Urinary bladder (tissue), 4 donors: ENCODE measurements around the gene IL2RA. TPM values are rescaled to one million over a fixed set of nuclear protein-coding genes. Genes with fewer than 3 reads are reported as not detected.

Experiments
- DNase-seq: peaks from one replicate; pipeline ENCODE4 v3.0.0-alpha.2; 2015; ENCODE audit errors: extremely low spot score
- H3K27ac ChIP-seq: one replicate; pipeline ENCODE4 v1.5.1; 2013; ENCODE audit warnings: low read depth, mild to moderate bottlenecking, moderate library complexity
- H3K36me3 ChIP-seq: one replicate; pipeline ENCODE4 v1.6.1; 2013; ENCODE audit warnings: mild to moderate bottlenecking, moderate library complexity; ENCODE audit not compliant: insufficient read depth
- H3K4me1 ChIP-seq: one replicate; pipeline ENCODE4 v1.6.1; 2013; ENCODE audit warnings: mild to moderate bottlenecking, moderate library complexity; ENCODE audit not compliant: insufficient read depth
- H3K4me3 ChIP-seq: one replicate; pipeline ENCODE4 v1.5.1; 2013; ENCODE audit warnings: low read depth, low read length
- WGBS: extraction: QIAGEN DNeasy Blood & Tissue Kit; methylation state at CpG from one replicate; pipeline ENCODE4 v1.1.7; 2013; 5-methylcytosine and 5-hydroxymethylcytosine counted together
- polyA plus RNA-seq: library from polyadenylated mRNA; stranded (reverse); fragments of 200-250 nt; gene quantifications from one replicate; pipeline ENCODE4 v1.2.3, GENCODE V29; 2013
- total RNA-seq: library from RNA; depleted of rRNA; stranded (reverse); fragments of >200 nt; gene quantifications from one replicate; pipeline ENCODE4 v1.2.3, GENCODE V29; 2014
- donor health status: healthy with polysubstance abuse.
- donor health status: healthy.

Gene IL2RA
- total and polyA plus RNA-seq, 2 donors = 0.37 to 0.87 TPM

GRCh38 chr10:5976512-5977470, 85.4 kb downstream of the IL2RA start:
- 2% methylated on average over 82 of the region's 82 CpGs for WGBS
- no peak for DNase-seq
- Histone ChIP-seq H3K4me3 (peak overlapping the region; percentile 91), H3K4me1 (no peaks in the 10 kb centered on the region), H3K27ac (peak overlapping the region; percentile 93), H3K36me3 (no peaks in the 10 kb centered on the region)

- Histone ChIP-seq H3K4me3 (peak overlapping the region; percentile 91), H3K4me1 (no peaks in the 10 kb centered on the region), H3K27ac (peak overlapping the region; percentile 93), H3K36me3 (no peaks in the 10 kb centered on the region)
- DNase-seq = no peak
- 81% methylated on average over 20 of the region's 20 CpGs for WGBS
Observed at GRCh38 chr10:5975641-5976473, 86.3 kb downstream of the IL2RA start.

GRCh38 chr10:5973069-5973468, 89.1 kb downstream of the IL2RA start:
- WGBS = 93% methylated on average over 4 of the region's 4 CpGs
- Histone ChIP-seq H3K4me1 (no peaks in the 10 kb centered on the region), H3K36me3 (no peaks in the 10 kb centered on the region), H3K27ac (no peak overlapping the region), H3K4me3 (no peak overlapping the region)
- DNase-seq = no peak

- Histone ChIP-seq H3K4me3 (no peak overlapping the region), H3K36me3 (no peaks in the 10 kb centered on the region), H3K4me1 (no peaks in the 10 kb centered on the region), H3K27ac (no peak overlapping the region)
- DNase-seq = no peak
- WGBS = 77% methylated on average over 4 of the region's 4 CpGs
Observed at GRCh38 chr10:5971886-5972285, 90.3 kb downstream of the IL2RA start.

GRCh38 chr10:5971315-5971832, 90.8 kb downstream of the IL2RA start:
- no peak for DNase-seq
- WGBS = 70% methylated on average over 8 of the region's 8 CpGs
- no peaks in the 10 kb centered on the region for H3K36me3 ChIP-seq
- no peaks in the 10 kb centered on the region for H3K4me1 ChIP-seq
- no peak overlapping the region for H3K4me3 ChIP-seq
- no peak overlapping the region for H3K27ac ChIP-seq

- 91% methylated on average over 3 of the region's 3 CpGs for WGBS
- no peak overlapping the region for H3K27ac ChIP-seq
- H3K4me3 ChIP-seq = no peak overlapping the region
Observed at GRCh38 chr10:5970527-5970926, 91.6 kb downstream of the IL2RA start.

GRCh38 chr10:5970066-5970465, 92.1 kb downstream of the IL2RA start:
- no peak for DNase-seq
- no peaks in the 10 kb centered on the region for H3K36me3 ChIP-seq
- no peaks in the 10 kb centered on the region for H3K4me1 ChIP-seq
- 70% methylated on average over 2 of the region's 2 CpGs for WGBS
- no peak overlapping the region for H3K27ac ChIP-seq
- no peak overlapping the region for H3K4me3 ChIP-seq

More at GRCh38 chr10:5970527-5970926, 91.6 kb downstream of the IL2RA start:
- Histone ChIP-seq H3K36me3 (no peaks in the 10 kb centered on the region), H3K4me1 (no peaks in the 10 kb centered on the region)
- no peak for DNase-seq

GRCh38 chr10:5968681-5969453, 93.3 kb downstream of the IL2RA start:
- H3K27ac ChIP-seq = no peak overlapping the region
- no peak for DNase-seq
- no peaks in the 10 kb centered on the region for H3K4me1 ChIP-seq
- 93% methylated on average over 9 of the region's 9 CpGs for WGBS
- no peak overlapping the region for H3K4me3 ChIP-seq
- no peaks in the 10 kb centered on the region for H3K36me3 ChIP-seq

GRCh38 chr10:5968037-5968680, 94.0 kb downstream of the IL2RA start:
- WGBS = 84% methylated on average over 5 of the region's 5 CpGs
- Histone ChIP-seq H3K27ac (no peak overlapping the region), H3K4me3 (no peak overlapping the region), H3K4me1 (no peaks in the 10 kb centered on the region), H3K36me3 (no peaks in the 10 kb centered on the region)
- DNase-seq = no peak

- 90% methylated on average over 8 of the region's 8 CpGs for WGBS
- H3K4me1 ChIP-seq = no peaks in the 10 kb centered on the region
- no peak overlapping the region for H3K4me3 ChIP-seq
- no peaks in the 10 kb centered on the region for H3K36me3 ChIP-seq
- DNase-seq = no peak
- H3K27ac ChIP-seq = no peak overlapping the region
Observed at GRCh38 chr10:5965266-5965665, 96.9 kb downstream of the IL2RA start.

GRCh38 chr10:5964736-5965135, 97.4 kb downstream of the IL2RA start:
- no peak for DNase-seq
- H3K36me3 ChIP-seq = no peaks in the 10 kb centered on the region
- H3K27ac ChIP-seq = no peak overlapping the region
- H3K4me1 ChIP-seq = no peaks in the 10 kb centered on the region
- WGBS = 91% methylated on average over 13 of the region's 13 CpGs
- no peak overlapping the region for H3K4me3 ChIP-seq

- Histone ChIP-seq H3K4me3 (no peak overlapping the region), H3K36me3 (peaks cover 2% of the 10 kb centered on the region), H3K4me1 (no peaks in the 10 kb centered on the region), H3K27ac (no peak overlapping the region)
- no peak for DNase-seq
- 90% methylated on average over 10 of the region's 10 CpGs for WGBS
Observed at GRCh38 chr10:5963591-5963990, 98.6 kb downstream of the IL2RA start.

GRCh38 chr10:5963071-5963470, 99.1 kb downstream of the IL2RA start:
- 83% methylated on average over 7 of the region's 7 CpGs for WGBS
- Histone ChIP-seq H3K36me3 (peaks cover 2% of the 10 kb centered on the region), H3K4me1 (no peaks in the 10 kb centered on the region), H3K4me3 (no peak overlapping the region), H3K27ac (no peak overlapping the region)
- no peak for DNase-seq
